Tibial nerve (tissue), 4 donors: ENCODE results near the gene TDRD9.

ENCODE experiments used
- CTCF ChIP-seq, 5 experiments: fragments of 200-600 bp in 3 of 5; fragments of 450-650 bp in 2 of 5; sonication (generic) in 3 of 5; IDR thresholded peaks; one replicate each; pipeline ENCODE4 v1.5.1; 2016 to 2019; ENCODE audit warnings: antibody characterized with exemption in 5 of 5, mild to moderate bottlenecking in 3 of 5, moderate library complexity in 2 of 5
- EP300 ChIP-seq, 2 donors: sonication (generic); formaldehyde crosslinking; IDR thresholded peaks; one replicate each; pipeline ENCODE4 v1.6.1; 2017; ENCODE audit warnings: antibody characterized with exemption in 2 of 2, mild to moderate bottlenecking in 1 of 2
- POLR2A ChIP-seq, 2 donors: fragments of 450-650 bp; IDR thresholded peaks; one replicate each; pipeline ENCODE4 v1.6.1; 2017; ENCODE audit warnings: antibody characterized with exemption in 2 of 2, mild to moderate bottlenecking in 2 of 2, moderate library complexity in 2 of 2

- TF ChIP-seq CTCF (IDR thresholded peaks at IDR 0.05) (no peak), EP300 (IDR thresholded peaks at IDR 0.05) (no peak), POLR2A (IDR thresholded peaks at IDR 0.05) (no peak)
Measured at GRCh38 chr14:103898204-103898603, 30.1 kb upstream of the TDRD9 start.
